Right ventricle myocardium inferior (tissue), 1 donor: ENCODE results near the gene PDCD11. TPM values are rescaled to one million over a fixed set of nuclear protein-coding genes. Genes with fewer than 3 reads are reported as not detected.
"Not testable (repeated sequence)": the region's sequence is repeated elsewhere in the genome, so short reads cannot be mapped to it uniquely, and the experiment has no call there.

Experiments used
- ATAC-seq: fragments of 200-7000 bp; cut with Tn5 transposase; one replicate; pipeline ENCODE4 v1.9.1; 2020; ENCODE audit warnings: mild to moderate bottlenecking, moderate library complexity
- DNase-seq: peaks from one replicate; pipeline ENCODE4 v3.0.0; 2021; ENCODE audit errors: missing footprints
- intact Hi-C: fragments of 100-400 bp; cut with DNase I; formaldehyde crosslinking; loops from one replicate; pipeline ENCODE4 v1.11.0; 2022
- total RNA-seq: library from RNA; stranded (reverse); fragmentation: NEBNext Ultra II Directional; extraction: Animal tissue kit (Norgen Biotek cat#: 25700); gene quantifications from one replicate; pipeline ENCODE4 v1.2.1, GENCODE V29; 2021
- donor health status: DM: no; HTN: yes; CAD: no; lungs with severe emphysema.

Gene PDCD11
- total RNA-seq, 1 donor from 2014 or later = 12.1 TPM

DNA sequence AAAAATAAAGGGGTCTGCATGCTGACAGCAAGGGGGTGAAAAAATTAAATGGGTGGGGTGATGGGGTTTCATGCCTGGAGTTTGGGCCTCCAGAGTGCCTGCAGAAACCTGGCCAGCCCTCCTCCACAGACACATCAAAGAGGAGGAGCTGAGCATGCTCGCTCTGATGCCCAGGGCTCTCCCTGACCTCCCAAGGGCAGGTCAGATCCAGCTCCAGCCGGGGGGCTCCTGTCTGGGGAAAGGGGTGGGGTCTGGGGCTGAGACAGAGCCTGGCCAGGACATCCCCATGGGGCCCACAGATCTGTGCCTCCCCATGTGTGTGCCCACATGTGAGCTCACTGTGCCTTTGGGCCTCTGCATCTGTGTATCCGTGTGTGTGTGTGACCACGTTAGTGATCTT is 63.2 kb downstream of the PDCD11 start:
- ATAC-seq (no peak), DNase-seq (peak; percentile 34)
- intact Hi-C loops = no loop called here

DNA sequence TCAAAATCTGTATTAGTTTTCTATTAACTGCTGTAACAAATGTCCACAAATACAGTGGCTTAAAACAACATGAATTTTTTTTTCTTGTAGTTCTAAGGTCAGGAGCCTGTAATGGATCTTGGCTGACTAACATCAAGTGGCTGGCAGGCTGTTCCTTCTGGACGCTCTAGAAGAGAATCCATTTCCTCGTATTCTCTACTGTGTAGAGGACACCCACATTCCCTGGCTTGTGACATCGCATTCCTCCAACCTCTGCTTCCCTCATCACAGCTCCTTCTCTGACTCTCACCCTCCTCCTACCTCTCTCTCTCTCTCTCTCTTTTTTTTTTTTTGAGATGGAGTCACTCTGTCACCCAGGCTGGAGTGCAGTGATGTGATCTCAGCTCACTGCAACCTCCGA is 67.1 kb downstream of the PDCD11 start:
- DNase-seq (no peak), ATAC-seq (no peak)
- intact Hi-C loops = no loop called here

DNA sequence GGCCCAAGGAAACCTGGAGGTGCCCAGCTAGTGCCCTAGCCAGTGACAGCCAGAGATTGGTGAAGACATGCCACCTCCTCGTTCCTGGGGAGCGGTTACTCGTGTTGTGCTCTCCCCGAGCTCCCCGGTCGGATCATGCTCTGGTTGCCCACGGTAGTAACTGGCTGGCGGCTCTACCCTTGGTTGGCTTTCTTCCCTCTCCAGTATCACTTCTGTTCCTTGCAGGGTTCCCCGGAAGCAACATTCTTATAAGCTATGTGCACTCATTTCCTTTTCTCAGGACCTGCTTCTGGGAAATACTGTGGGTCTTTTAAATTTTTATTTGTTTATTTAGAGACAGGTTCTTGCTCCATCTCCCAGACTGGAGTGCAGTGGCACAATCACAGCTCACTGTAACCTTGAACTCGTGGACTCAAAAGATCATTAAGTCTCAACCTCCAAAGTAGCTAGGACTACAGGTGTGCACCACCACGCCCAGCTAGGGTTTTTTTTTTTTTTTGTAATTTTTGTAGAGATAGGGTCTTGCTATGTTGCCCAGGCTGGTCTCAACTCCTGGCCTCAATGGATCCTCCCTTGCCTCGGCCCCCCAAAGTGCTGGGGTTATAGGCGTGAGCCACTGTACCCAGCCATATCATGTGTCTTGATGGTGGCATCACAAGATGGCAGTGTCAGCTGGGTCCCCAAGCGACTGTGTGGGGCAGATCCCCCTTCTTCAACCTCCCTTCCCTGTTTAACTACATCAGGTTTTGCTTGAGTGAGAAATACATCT is 69.2 kb downstream of the PDCD11 start:
- ATAC-seq = no peak
- intact Hi-C loops = no loop called here
- DNase-seq = no peak

DNA sequence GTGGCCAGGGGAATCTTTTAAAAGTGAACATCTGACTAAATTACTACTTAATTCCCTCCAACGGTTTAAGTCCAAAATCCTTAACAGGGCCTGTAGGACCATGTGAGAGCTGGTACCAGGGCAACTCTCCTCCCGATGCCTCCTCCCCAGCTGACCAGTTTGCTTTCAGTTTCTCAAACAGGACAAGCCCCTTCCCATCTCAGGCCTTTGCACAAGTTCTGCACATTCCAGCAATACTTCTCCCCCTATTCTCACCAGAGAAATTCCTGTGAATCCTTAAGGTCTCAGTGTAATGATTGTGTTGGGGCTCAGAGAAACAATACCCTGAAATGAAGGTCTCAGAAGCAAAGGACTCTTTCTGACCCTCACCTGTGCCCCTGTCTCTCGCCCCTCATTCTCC is 70.3 kb downstream of the PDCD11 start:
- DNase-seq (no peak), ATAC-seq (no peak)
- intact Hi-C loops = no loop called here

DNA sequence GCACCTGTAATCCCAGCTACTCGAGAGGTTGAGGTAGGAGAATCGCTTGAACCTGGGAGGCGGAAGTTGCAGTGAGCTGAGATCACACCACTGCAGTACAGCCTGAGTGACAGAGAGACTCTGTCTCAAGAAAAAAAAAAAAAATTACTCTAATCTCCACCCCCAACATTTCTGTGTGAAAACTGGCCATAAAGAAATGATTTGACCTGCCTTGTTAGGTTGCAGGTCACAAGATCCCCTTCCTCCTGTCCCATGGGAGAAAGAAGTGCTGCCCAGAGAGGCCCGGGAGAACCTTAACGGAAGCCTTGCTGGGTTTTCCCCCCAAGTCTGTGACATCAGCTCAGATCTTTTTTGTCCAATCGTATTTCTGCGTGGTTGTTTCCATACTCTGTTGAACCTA is 71.0 kb downstream of the PDCD11 start:
- DNase-seq (no peak), ATAC-seq (no peak)
- intact Hi-C loops = no loop called here

DNA sequence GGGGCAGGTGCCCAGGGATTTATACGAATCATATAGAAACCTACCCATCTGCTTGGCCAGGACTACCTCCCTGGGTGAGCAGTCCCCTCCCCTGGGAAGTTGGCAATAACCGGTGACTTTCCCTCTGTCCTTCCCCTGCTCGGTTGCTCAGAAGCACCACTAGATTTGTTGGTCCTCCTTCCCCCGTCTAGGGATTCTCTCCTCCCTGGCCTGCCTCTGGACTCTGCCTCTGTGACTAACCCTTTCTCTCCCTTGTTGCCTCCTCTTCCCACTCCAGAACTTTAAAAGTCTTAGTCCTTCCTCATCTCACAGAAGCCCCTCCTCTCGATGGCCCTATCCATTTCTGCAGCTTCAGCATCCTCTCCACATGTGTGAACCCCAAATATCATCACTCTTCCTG is 72.8 kb downstream of the PDCD11 start:
- no peak for ATAC-seq
- DNase-seq = no peak
- intact Hi-C loops = no loop called here

DNA sequence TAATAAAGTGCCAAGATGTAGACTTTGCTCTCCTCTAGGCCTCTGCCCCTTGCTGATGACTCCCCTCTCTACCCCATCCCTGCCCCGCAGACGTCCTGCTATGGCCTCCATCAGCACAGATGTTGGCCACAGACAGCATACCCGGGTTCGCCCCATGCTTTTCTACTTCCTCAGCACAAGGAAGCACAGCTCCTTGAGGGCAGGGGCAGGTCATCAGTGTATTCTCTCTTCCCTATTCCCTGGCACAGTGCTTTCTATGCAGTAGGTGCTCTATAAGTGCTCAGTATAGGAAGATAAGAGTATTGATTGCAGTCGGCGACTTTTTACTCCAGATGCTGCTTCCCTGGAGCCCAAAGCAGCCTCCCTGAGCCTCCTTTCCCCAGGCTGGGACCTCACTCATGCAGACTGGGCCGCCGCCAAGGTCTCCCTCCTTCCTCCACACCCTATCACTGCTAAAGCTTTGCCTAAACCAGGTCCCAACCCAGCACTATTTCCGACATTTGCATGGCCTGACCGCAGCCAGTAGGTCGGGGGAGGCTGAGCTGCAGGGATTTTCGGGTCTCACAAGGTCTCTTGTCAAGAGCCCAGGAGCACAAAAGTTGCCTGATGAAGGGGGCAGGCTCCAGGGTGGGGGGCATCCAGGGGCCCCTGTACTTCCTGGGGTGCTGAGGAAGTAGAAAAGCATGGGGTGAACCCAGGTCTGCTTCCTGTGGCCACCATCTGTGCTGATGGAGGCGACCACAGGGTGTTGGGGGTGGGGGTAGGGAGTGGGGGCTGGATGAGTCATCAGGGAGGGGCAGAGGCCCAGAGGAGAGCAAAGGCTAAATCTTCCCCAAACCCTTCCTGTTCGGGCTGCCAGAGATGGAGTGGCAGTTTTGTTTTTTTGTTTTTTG is 74.6 kb downstream of the PDCD11 start:
- DNase-seq = peak; percentile 83
- intact Hi-C loops = no loop called here
- ATAC-seq = peak; percentile 72

DNA sequence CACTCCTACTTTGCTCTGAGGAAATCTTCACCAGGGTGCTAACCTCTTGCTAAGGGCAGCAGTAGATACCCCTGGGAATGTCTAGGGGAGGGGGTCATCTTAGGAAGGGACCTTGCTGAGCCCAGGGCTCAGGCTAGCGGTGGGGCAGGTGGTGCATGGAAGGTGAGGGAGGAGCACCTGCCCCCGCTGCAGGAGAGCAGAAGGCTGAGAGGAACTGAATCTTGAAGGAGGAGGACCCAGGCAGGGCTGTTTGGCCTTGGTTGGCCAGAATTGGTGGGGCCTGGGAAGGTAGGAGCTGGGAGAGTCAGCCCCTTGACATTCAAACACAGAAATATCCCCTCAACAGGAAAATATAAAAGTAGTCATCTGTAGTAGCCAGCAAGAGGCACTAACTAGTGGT is 75.6 kb downstream of the PDCD11 start:
- ATAC-seq (no peak), DNase-seq (no peak)
- intact Hi-C loops = no loop called here

DNA sequence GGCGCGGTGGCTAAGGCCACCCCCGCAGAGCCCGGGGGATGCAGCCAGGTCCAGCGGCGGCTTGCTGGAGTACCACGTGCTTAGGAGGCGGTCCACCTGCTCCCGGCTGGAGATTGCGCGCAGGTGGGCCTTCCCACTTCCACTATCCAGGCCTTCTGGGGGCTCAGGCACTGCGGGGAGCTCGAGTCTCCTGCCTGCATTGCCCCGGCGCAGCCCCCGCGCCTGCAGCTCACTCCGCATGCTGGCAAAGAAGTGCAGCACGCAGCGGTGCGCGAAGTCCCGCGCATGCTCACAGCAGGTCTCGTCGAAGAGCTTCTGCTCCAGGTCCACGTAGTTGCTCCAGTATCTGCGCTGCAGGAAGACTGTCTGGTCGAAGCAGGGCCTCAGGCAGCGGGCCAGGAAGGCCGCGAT is 76.8 kb downstream of the PDCD11 start:
- DNase-seq (no peak), ATAC-seq (no peak)
- intact Hi-C loops = no loop called here

DNA sequence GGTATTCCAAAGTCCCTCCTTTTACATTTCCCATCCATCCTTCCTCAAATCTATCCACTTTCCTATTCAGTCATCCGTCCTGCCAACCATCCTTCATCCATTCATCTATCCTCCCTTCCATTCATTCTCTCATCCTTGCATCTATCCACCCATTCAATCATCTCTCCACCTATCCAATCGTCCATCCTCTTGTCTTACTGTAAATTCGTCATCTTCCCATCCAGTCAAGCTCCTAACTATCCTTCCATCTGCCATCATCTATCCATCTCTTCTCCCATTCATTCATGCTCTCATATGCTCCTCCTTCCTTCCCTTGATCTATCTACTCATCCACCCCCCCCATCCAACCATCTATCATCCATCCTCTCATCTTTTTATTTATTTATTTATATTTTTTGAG is 77.7 kb downstream of the PDCD11 start:
- ATAC-seq (no peak), DNase-seq (no peak)
- intact Hi-C loops = no loop called here

DNA sequence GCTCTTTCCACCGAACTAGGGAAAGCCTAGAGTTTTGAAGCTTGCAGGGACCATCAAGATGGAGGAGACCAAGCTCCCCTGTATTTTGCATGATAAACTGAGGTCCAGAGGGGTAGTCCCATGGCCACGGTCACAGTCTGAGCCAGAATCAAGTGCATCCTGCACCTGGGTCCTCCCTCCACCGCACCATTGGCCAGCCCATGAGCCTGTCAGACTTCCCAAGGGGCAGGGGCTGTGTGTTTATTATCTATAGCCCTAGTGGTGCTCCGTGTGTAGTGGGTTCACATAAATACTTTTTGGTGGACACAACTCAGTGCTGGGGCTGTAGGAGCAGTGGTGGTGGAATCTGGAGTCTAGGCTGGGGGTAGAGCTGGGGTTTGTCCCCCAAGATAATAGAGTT is 79.0 kb downstream of the PDCD11 start:
- ATAC-seq = no peak
- intact Hi-C loops = no loop called here
- DNase-seq = no peak

DNA sequence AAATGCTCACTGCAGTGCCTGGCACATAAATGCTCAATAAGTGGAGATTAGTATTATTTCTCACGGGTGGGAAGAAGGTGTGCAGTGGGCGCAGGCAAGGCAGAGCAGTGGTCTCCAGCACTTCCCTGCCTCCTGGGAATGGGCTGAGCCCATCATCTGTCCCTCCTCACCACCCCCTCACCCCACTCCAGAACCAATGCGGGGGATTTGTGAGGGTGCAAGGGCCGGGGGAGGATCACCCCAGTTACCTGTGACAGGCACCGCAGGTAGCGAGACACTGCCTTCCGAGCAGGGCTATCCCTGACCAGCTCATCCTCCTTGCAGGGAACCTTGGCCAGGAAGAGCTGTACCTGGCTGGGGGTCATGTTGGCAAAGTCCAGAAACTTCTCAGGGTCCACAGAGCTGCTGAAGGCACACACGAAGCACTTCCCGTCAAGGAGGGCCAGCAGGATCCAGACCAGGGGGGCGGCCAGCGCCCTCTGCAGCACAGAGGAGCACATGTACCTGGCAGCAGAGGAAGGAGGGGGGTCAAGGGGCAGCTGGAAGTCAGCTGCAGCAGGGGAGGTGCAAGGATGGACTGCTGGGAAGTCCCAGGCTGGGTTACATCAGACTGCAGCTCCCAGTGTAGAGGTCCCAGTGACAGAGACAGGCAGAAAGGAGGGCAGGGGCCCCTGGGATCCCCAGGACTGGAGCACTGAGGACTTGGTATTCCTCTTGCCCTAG is 79.8 kb downstream of the PDCD11 start:
- intact Hi-C loops = no loop called here
- DNase-seq (no peak), ATAC-seq (no peak)

DNA sequence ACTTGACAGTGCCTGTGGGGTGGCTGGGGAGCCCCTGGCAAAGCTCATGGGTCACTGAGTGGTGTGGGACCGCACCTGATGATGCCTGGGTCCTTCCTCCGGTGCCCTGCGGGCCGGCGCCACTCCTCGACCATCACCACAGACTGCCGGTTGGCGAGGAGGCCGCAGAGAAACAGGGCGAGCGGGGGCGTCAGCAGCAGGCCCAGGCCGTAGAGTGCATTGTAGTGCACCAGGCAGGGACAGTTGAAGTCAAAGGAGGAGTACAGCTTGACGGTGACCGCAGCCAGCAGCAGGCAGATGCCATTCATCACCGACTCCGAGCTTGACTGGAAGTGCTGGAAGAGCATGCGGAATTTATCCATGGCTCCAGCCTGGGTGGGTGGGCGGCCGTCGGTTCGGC is 82.2 kb downstream of the PDCD11 start:
- no peak for DNase-seq
- intact Hi-C loops = no loop called here
- ATAC-seq = no peak

DNA sequence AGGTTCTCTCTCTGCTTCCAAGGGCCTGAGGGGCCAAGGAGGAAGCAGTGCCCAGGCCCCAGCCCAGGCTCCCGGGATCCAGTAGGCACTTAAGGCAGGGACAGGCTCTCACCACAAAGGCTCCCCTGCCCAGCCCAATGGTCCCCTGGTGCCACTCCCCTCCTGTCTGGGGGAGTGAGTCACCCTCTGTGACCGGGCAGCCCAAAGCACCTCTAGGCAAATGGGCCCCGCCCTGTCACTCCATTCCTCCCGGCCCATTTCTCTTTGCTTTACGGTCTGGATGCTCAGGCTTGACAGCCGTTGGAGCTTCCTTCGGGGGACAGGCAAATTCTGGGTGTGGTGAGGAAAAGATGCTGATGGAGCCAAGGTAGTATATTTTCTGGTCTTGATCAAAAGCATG is 82.7 kb downstream of the PDCD11 start, which contains the start of gene CALHM3:
Gene CALHM3 (minus strand): TSS at position 106 of the 400 bp plus-strand sequence. CDS start 208 bp downstream, outside the sequence.
- intact Hi-C loops = no loop called here
- ATAC-seq = no peak
- DNase-seq = no peak

DNA sequence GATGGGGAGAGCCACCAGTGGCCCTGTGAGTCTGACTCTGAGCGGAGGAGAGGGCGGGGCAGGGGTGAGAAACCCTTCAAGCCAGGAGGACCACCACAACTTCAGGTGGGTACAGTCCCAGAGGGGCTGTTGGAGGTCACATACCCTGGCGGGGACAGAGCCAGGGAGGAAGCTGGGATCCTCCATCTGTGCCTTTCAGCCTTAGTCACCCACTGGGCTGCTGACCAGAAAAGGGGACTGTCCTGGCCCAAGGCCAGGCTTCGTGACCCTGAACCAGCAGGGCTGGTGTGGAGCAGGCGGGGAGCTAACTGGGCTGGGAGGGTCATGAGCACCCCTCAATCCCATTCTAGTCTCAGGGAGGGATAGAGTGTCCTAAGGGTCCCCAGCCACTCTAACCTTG is 84.1 kb downstream of the PDCD11 start:
- ATAC-seq (no peak), DNase-seq (no peak)
- intact Hi-C loops = no loop called here

DNA sequence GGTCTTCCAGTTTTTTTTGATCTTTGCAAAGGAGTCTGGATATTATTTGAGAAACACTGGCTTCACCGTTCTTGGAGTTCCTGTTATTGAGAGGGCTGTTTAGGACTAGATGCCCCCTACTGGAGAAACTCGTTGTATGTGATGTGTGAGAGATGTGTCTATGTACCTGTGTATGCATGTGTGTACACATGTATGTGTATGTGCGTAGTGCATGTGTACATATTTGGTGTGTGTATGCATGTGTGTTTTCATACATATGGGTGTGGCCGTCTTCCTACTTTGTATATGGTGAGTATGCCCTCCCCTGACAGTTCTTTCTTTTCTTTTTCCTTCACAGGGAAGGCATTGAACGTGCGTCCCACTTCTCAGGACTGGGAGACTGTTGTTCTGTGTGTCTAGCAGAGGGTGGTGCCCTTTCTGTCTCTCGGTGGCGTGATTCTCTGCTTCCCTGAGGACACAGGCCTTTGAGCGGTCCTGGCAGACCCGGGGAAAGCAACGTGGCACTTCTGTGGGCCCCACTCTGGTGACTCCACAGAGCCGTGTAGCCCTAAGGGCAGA is 85.6 kb downstream of the PDCD11 start:
- ATAC-seq = peak; percentile 59
- intact Hi-C loops = no loop called here
- no peak for DNase-seq

DNA sequence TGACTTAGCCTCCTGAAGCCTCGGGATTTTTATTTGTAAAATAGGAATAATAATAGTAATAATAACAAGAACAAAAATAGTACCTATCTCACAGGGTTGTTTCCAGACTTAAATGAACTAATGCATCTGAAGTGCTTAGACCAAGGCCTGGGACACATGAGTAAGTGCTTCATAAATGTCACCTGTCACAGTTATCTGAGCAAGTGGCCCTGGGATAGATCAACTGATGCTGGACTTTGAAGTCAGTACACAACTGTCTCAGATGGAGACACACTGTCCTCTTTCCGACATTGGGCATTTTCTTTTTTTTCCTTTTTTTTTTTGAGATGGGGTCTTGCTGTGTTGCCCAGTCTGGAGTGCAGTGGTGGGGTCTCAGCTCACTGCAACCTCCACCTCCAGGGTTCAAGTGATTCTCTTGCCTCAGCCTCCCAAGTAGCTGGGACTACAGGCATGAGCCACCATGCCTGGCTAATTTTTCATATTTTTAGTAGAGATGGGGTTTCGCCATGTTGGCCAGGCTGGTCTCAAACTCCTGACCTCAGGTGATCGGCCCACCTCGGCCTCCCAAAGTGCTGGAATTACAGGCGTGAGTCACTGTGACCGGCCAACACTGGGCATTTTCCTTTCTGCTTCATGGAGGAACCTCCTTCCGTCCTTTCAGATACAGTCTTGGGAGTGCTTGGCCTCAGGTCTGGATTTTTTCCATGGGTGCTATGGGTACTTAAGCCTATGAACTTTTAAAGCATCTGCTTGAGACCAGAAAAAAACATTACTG is 90.4 kb downstream of the PDCD11 start:
- ATAC-seq, DNase-seq, intact Hi-C loops: not testable (repeated sequence)

DNA sequence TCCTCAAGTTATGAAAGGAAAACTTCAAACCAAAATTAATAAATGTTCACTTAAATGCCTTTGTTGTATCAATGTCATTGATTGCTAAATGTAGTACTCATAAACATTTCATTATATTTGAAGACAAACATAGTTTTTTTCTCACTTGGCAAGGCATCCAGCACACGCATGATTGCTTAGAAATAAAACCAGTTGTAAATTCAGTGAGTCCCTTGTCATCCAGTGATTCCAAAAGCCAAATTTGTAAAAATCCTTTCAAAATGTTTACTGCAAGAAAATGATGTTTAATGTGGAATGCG is 90.9 kb downstream of the PDCD11 start:
- DNase-seq = no peak
- ATAC-seq = no peak
- intact Hi-C loops = no loop called here

DNA sequence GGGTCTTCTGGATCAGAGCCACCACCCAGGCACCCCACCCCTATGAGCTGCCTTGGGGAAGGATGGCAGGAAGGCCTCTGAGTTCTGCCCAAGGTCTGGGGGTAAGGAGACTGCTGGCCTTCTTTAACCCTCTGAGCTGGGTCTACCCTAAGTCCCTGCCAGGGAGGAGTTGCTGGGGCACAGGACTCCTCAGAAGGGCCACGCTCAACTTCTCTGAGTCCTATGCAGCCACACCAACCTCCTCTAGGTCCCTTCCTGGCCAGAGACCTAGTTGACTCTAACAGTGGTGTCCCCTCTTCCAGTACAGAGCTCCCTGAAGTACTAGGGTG is 94.5 kb downstream of the PDCD11 start:
- DNase-seq (no peak), ATAC-seq (no peak)
- intact Hi-C loops = no loop called here
